Esophagus squamous epithelium (tissue), 5 donors: Measurements from ENCODE around the gene SIL1. TPM values are rescaled to one million over a fixed set of nuclear protein-coding genes. Genes with fewer than 3 reads are reported as not detected.
"Not testable (repeated sequence)": the region's sequence is repeated elsewhere in the genome, so short reads cannot be mapped to it uniquely, and the experiment has no call there.

Source experiments
- DNase-seq: peaks from one replicate; lab custom pipeline; 2025; lab: John Stamatoyannopoulos, UW
- H3K27ac ChIP-seq, 4 donors: fragments of 200-600 bp; sonication (generic); one replicate each; pipeline ENCODE4 v1.5.1; 2016 to 2019; ENCODE audit warnings: mild to moderate bottlenecking in 1 of 4
- H3K27me3 ChIP-seq, 4 donors: fragments of 200-600 bp; sonication (generic); 1 replicate in 3 of 4; 2 replicates in 1 of 4; pipeline versions ENCODE4 v1.5.1 to v1.6.0; 2017 to 2021; ENCODE audit warnings: antibody characterized with exemption in 1 of 4
- H3K36me3 ChIP-seq, 3 donors: fragments of 200-600 bp; sonication (generic); one replicate each; pipeline ENCODE4 v1.5.1; 2016 to 2019
- H3K4me1 ChIP-seq, 3 donors: fragments of 200-600 bp; sonication (generic); one replicate each; pipeline ENCODE4 v1.5.1; 2017 to 2019
- H3K4me3 ChIP-seq, 4 donors: fragments of 200-600 bp; sonication (generic); 1 replicate in 3 of 4; 2 replicates in 1 of 4; pipeline ENCODE4 v1.5.1; 2016 to 2019; ENCODE audit warnings: mild to moderate bottlenecking in 2 of 4, moderate library complexity in 1 of 4
- H3K9me3 ChIP-seq, 3 donors: fragments of 200-600 bp; sonication (generic); one replicate each; pipeline ENCODE4 v1.5.1; 2016 to 2019
- POLR2A ChIP-seq, 4 donors: fragments of 450-650 bp; IDR thresholded peaks; one replicate each; pipeline ENCODE4 v1.6.1; 2017; ENCODE audit warnings: antibody characterized with exemption in 4 of 4, mild to moderate bottlenecking in 4 of 4, moderate library complexity in 3 of 4
- WGBS, 2 donors: methylation state at CpG; one replicate each; pipeline ENCODE4 v1.1.5; 2018; 5-methylcytosine and 5-hydroxymethylcytosine counted together
- intact Hi-C: fragments of 100-400 bp; cut with DNase I; formaldehyde crosslinking; loops from one replicate; pipeline ENCODE4 v1.15.0; 2022
- total RNA-seq, 4 donors: library from RNA; depleted of rRNA; stranded (reverse); fragments of >200 nt; gene quantifications; one replicate each; pipeline ENCODE4 v1.1.0, GENCODE V29; 2016
- TF ChIP-seq, protein P1 (sequence below), 6 experiments: fragments of 450-650 bp in 4 of 6; fragments of 200-600 bp in 2 of 6; sonication (generic) in 2 of 6; IDR thresholded peaks; one replicate each; pipeline ENCODE4 v1.5.1; 2016 to 2019; ENCODE audit warnings: antibody characterized with exemption in 6 of 6, mild to moderate bottlenecking in 4 of 6, moderate library complexity in 4 of 6
- donor health status: DM: yes; HTN: yes; CAD: no.

SIL1 gene
- total RNA-seq, 4 donors from 2014 or later, result 18.0 to 34.6 (median 18.3) TPM

DNA sequence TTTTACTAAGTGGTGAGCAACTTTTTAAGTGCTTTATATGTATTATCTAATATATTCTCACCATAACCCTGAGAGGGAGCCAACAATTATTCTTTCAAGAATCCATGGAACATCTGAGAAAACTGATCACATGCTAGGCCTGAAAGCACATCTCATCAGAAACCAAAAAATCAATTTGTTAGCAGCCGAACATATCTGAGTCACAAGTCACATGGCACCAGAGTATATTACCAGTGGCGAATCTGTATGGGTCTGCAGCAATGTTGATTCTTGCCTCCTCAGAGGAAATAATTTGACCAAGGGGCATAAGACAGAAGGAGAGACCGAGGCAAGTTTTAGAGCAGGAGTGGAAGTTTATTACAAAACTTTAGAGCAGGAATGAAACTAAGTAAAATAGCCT is 25.3 kb upstream of the SIL1 start:
- Histone ChIP-seq H3K27ac (no peak overlapping the region), H3K27me3 (no peaks in the 10 kb centered on the region), H3K4me1 (peaks cover 0 to 9% (median 0%) of the 10 kb centered on the region in 3 donors), H3K4me3 (no peak overlapping the region), H3K9me3 (no peaks in the 10 kb centered on the region), H3K36me3 (no peaks in the 10 kb centered on the region)
- intact Hi-C loops, result no loop called here
- TF ChIP-seq, protein P1, sequence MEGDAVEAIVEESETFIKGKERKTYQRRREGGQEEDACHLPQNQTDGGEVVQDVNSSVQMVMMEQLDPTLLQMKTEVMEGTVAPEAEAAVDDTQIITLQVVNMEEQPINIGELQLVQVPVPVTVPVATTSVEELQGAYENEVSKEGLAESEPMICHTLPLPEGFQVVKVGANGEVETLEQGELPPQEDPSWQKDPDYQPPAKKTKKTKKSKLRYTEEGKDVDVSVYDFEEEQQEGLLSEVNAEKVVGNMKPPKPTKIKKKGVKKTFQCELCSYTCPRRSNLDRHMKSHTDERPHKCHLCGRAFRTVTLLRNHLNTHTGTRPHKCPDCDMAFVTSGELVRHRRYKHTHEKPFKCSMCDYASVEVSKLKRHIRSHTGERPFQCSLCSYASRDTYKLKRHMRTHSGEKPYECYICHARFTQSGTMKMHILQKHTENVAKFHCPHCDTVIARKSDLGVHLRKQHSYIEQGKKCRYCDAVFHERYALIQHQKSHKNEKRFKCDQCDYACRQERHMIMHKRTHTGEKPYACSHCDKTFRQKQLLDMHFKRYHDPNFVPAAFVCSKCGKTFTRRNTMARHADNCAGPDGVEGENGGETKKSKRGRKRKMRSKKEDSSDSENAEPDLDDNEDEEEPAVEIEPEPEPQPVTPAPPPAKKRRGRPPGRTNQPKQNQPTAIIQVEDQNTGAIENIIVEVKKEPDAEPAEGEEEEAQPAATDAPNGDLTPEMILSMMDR (IDR thresholded peaks at IDR 0.05), result no peak
- TF ChIP-seq POLR2A (IDR thresholded peaks at IDR 0.05), result no peak
- DNase-seq, result no peak
- WGBS, 2 donors, result 34 to 45% methylated on average over 3 of the region's 3 CpGs

DNA sequence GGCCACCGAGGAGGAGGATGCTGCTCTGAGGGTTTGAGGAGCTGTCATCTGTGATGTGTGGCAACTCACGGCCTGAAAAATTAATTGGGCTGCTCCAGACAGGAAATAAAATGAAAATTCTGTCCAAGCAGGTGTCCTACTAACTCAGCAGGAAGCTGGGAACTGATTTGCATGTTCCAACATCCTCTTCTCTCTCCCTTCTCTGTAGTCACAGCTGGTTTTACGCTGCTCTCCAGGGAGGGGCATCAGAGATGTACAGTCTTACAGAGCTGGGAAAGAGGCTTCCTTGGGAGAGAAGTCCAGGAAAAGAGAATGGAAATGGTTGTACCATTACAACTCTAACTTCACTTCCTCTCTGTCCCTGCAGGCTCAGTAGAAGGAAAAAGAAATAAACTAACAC is 24.2 kb upstream of the SIL1 start:
- no peak overlapping the region for H3K27ac ChIP-seq
- 5 to 35% methylated on average over 2 to 3 of the region's 3 CpGs for WGBS, 2 donors
- intact Hi-C loops, result no loop called here
- no peak for DNase-seq
- no peaks in the 10 kb centered on the region for H3K9me3 ChIP-seq
- no peaks in the 10 kb centered on the region for H3K36me3 ChIP-seq
- peaks cover 0 to 9% (median 0%) of the 10 kb centered on the region in 3 donors for H3K4me1 ChIP-seq
- no peaks in the 10 kb centered on the region for H3K27me3 ChIP-seq
- H3K4me3 ChIP-seq, result no peak overlapping the region
- TF ChIP-seq POLR2A (IDR thresholded peaks at IDR 0.05), result no peak
- TF ChIP-seq, protein P1 (IDR thresholded peaks at IDR 0.05), result no peak

DNA sequence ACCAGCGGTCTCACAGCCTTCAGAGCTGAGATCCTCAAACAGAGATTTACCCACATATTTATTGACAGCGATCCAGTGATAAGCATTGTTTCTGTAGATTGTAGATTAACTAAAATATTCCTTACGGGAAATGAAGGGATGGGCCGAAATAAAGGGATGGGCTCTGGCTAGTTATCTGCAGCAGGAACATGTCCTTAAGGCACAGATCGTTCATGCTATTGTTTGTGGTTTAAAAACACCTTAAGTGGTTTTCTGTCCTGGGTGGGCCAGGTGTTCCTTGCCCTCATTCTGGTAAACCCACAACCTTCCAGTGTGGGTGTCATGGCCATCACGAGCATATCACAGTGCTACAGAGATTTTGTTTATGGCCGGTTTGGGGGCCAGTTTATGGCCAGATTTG is 19.9 kb upstream of the SIL1 start:
- intact Hi-C loops, H3K36me3 ChIP-seq, H3K4me3 ChIP-seq, H3K4me1 ChIP-seq, H3K27ac ChIP-seq, H3K27me3 ChIP-seq, DNase-seq, H3K9me3 ChIP-seq: not testable (repeated sequence)
- WGBS, 2 donors, result 69 to 81% methylated on average over 7 of the region's 7 CpGs

DNA sequence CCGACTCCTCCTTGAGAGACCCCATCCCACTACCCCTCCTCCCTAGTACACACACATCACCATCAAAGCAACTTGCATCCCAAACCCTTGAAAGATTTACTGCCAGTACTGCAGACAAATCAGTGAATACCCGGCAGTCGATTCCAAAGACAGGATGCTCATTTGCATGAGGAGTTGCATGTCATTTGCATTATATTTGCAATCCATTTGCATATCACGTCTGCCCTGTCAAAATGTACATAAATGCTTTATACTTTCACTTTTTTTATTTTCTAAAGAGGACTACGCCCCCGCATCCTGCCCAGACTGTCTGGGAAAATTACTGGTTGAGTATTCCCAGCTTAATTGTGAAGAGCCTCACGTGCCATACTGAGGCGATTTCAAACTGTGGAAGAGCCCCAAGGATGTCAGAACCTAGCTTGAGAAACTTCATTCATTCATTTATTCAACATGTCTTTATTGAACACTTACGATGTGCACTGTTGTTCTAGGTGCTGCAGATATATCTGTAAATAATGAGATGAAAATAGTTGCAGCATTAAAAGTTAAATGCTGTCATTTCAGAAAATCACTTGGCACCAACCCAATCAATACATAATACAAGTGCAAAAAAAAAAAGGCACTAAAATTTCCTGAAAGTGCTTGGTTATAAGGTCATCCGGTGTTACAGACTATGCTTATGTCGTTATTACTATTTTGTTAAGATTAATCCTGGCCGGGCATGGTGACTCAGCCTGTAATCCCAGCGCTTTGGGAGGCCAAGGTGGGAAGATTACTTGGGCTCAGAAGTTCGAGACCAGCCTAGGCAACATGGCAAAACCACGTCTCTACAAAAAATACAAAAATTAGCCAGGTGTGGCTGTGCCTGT is 17.2 kb upstream of the SIL1 start:
- intact Hi-C loops, result no loop called here
- no peak overlapping the region for H3K4me3 ChIP-seq
- H3K36me3 ChIP-seq, result no peaks in the 10 kb centered on the region
- H3K27me3 ChIP-seq, result no peaks in the 10 kb centered on the region
- 48 to 62% methylated on average over 15 of the region's 15 CpGs for WGBS, 2 donors
- DNase-seq, result no peak
- no peak for TF ChIP-seq POLR2A (IDR thresholded peaks at IDR 0.05)
- TF ChIP-seq, protein P1 (IDR thresholded peaks at IDR 0.05), result no peak
- no peaks in the 10 kb centered on the region for H3K9me3 ChIP-seq
- H3K4me1 ChIP-seq, result peaks cover 0 to 18% (median 0%) of the 10 kb centered on the region in 3 donors
- no peak overlapping the region for H3K27ac ChIP-seq

DNA sequence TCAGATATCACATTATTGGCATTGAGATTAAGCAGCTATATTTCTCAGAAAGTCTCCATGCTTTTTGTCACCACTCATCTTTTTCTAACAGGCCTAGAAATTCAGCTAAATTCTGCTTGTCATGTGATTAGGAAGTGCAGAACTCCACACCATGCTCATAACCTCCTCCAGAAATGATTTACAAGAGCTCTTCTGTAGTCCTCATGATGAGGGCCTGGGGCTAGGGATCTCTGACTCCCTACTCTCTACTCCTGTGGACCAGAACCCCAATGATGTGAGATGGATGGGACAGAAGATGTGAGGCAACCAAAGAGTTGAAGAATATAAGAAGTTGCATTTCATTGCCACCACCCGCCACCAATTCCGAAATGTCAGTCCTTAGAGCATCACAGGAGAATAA is 16.5 kb upstream of the SIL1 start:
- no peak for DNase-seq
- H3K27me3 ChIP-seq, result no peaks in the 10 kb centered on the region
- no peaks in the 10 kb centered on the region for H3K36me3 ChIP-seq
- no peak for TF ChIP-seq POLR2A (IDR thresholded peaks at IDR 0.05)
- TF ChIP-seq, protein P1 (IDR thresholded peaks at IDR 0.05), result no peak
- H3K27ac ChIP-seq, result no peak overlapping the region
- WGBS, 2 donors, result 100% methylated on average over 2 of the region's 2 CpGs
- H3K4me1 ChIP-seq, result peaks cover 0 to 20% (median 0%) of the 10 kb centered on the region in 3 donors
- intact Hi-C loops, result no loop called here
- no peak overlapping the region for H3K4me3 ChIP-seq
- no peaks in the 10 kb centered on the region for H3K9me3 ChIP-seq
